ENCODE measurements around the gene TESPA1. TPM values are rescaled to one million over a fixed set of nuclear protein-coding genes. Genes with fewer than 3 reads are reported as not detected.

Gene TESPA1
- total RNA-seq, 1 donor from 2014 or later, result not detected

GRCh38 chr12:54934419-54934818, 50.1 kb downstream of the TESPA1 start:
- no peaks in the 10 kb centered on the region for H3K36me3 ChIP-seq (ENCODE audit: control insufficient read depth, insufficient read depth, low read length)
- TF ChIP-seq CTCF (IDR thresholded peaks at IDR 0.05; ENCODE audit: insufficient read depth, low read length, poor library complexity, severe bottlenecking), result no peak
- no peaks in the 10 kb centered on the region for H3K27me3 ChIP-seq (ENCODE audit: control insufficient read depth, insufficient read depth, low read length)
- H3K4me3 ChIP-seq (ENCODE audit: low read depth, low read length), result no peak overlapping the region
- DNase-seq (ENCODE audit: low read depth), result no peak

GRCh38 chr12:54933376-54933775, 51.2 kb downstream of the TESPA1 start:
- no peak overlapping the region for H3K4me3 ChIP-seq (ENCODE audit: low read depth, low read length)
- no peak for DNase-seq (ENCODE audit: low read depth)
- TF ChIP-seq CTCF (IDR thresholded peaks at IDR 0.05; ENCODE audit: insufficient read depth, low read length, poor library complexity, severe bottlenecking), result no peak
- H3K36me3 ChIP-seq (ENCODE audit: control insufficient read depth, insufficient read depth, low read length), result no peaks in the 10 kb centered on the region
- no peaks in the 10 kb centered on the region for H3K27me3 ChIP-seq (ENCODE audit: control insufficient read depth, insufficient read depth, low read length)

DNA sequence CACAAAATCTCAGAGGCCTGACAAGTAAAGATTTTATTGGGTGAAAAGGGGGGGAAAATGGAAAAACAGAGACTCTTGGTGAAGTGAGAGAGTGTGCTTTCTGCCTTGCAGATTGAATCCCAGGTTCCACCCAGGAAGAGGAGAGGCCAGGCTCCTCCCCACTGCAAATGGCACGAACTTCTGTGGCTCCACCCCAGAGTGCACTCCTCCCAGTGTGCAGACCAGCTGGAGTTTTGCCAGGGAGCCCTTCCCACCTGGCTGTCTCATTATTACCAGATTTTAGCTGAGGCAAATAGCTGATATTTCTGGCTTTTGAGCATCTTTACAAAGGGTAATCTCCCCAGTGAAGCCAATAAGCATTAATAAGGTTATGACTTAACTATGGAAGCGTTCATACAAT, 51.9 kb downstream of the TESPA1 start:
- Histone ChIP-seq H3K4me3 (ENCODE audit: low read depth, low read length) (no peak overlapping the region), H3K36me3 (ENCODE audit: control insufficient read depth, insufficient read depth, low read length) (no peaks in the 10 kb centered on the region), H3K27me3 (ENCODE audit: control insufficient read depth, insufficient read depth, low read length) (no peaks in the 10 kb centered on the region)
- no peak for DNase-seq (ENCODE audit: low read depth)
- TF ChIP-seq CTCF (IDR thresholded peaks at IDR 0.05; ENCODE audit: insufficient read depth, low read length, poor library complexity, severe bottlenecking), result no peak

- Histone ChIP-seq H3K4me3 (ENCODE audit: low read depth, low read length) (no peak overlapping the region), H3K36me3 (ENCODE audit: control insufficient read depth, insufficient read depth, low read length) (no peaks in the 10 kb centered on the region), H3K27me3 (ENCODE audit: control insufficient read depth, insufficient read depth, low read length) (no peaks in the 10 kb centered on the region)
- no peak for TF ChIP-seq CTCF (IDR thresholded peaks at IDR 0.05; ENCODE audit: insufficient read depth, low read length, poor library complexity, severe bottlenecking)
- no peak for DNase-seq (ENCODE audit: low read depth)
These were observed 52.5 kb downstream of the TESPA1 start for GRCh38 chr12:54932038-54932437.

DNA sequence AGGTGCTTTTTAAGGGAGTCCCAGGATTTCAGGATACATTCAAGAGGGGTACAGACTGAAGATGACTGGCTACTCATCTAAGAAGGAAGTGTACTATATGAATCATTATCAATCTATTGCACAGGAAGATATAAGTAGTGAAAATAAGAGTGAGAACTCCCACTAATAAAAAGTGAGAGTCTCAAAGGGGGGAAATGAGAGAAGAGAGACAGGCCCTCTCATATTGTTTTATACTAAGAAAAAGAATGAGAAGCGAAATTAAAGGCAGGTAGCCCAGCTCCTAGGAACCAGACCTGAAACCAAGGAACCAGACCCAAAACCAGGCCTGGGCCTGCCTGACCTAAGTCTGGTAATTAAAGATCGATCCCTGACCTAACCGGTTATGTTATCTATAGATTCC, 54.6 kb downstream of the TESPA1 start:
- TF ChIP-seq CTCF (IDR thresholded peaks at IDR 0.05; ENCODE audit: insufficient read depth, low read length, poor library complexity, severe bottlenecking), result no peak
- DNase-seq (ENCODE audit: low read depth), result no peak
- Histone ChIP-seq H3K27me3 (ENCODE audit: control insufficient read depth, insufficient read depth, low read length) (no peaks in the 10 kb centered on the region), H3K4me3 (ENCODE audit: low read depth, low read length) (no peak overlapping the region), H3K36me3 (ENCODE audit: control insufficient read depth, insufficient read depth, low read length) (no peaks in the 10 kb centered on the region)

GRCh38 chr12:54926246-54926645, 58.3 kb downstream of the TESPA1 start:
- no peak for TF ChIP-seq CTCF (IDR thresholded peaks at IDR 0.05; ENCODE audit: insufficient read depth, low read length, poor library complexity, severe bottlenecking)
- no peak overlapping the region for H3K4me3 ChIP-seq (ENCODE audit: low read depth, low read length)
- no peaks in the 10 kb centered on the region for H3K36me3 ChIP-seq (ENCODE audit: control insufficient read depth, insufficient read depth, low read length)
- H3K27me3 ChIP-seq (ENCODE audit: control insufficient read depth, insufficient read depth, low read length), result no peaks in the 10 kb centered on the region
- no peak for DNase-seq (ENCODE audit: low read depth)
